Activated CD8-positive, alpha-beta memory T cell treated with anti-CD3 and anti-CD28 coated beads, Interleukin-2, amount 50 U/mL, for 24 hours (primary cell): Measurements from ENCODE around the gene C5AR2.
"Not testable (repeated sequence)": the region's sequence is repeated elsewhere in the genome, so short reads cannot be mapped to it uniquely, and the experiment has no call there.

ENCODE experiments used
- DNase-seq: peaks from one replicate; pipeline ENCODE4 v3.0.0-alpha.2; 2020; ENCODE audit errors: extremely low read depth

The C5AR2 gene

DNA sequence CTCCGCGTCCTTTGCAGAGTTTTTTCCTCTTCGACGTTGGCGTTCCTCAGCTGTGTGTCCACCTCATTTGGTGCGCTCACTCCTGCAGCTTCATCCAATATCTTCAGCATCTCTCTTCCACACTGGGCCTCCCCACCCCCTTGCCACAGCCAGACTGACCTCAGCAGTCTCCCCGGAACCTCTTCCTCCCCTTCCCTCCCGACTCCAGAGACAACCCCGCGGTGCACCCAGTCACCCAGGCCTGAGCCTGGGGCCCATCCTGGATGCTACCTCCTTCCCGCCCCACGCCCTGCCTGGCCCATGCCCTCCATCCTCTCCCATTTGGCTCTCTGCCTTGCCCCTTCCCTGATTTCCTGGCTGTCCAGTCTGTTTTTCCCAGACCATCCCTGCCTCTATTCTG lies 8.1 kb upstream of the C5AR2 start:
- no peak for DNase-seq

DNA sequence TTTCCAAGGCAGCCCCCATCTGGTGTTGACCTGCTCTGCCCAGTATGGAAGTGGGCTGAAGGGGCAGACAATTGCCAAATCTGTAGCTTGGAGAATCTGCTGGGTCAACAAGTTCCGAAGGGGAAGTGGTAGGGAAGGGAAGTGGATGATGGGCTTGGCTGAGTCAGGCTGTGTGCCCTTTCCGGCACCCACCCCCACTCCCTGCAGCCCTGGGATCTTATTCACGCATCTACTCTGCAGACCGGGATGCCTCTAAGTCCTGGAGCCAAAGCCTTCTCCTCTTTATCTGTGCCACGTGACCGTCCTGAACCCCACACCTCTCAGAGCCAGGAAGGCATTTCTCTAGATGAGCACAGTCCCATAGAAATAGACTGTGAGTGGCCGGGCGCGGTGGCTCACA lies 7.5 kb upstream of the C5AR2 start:
- DNase-seq, result no peak

DNA sequence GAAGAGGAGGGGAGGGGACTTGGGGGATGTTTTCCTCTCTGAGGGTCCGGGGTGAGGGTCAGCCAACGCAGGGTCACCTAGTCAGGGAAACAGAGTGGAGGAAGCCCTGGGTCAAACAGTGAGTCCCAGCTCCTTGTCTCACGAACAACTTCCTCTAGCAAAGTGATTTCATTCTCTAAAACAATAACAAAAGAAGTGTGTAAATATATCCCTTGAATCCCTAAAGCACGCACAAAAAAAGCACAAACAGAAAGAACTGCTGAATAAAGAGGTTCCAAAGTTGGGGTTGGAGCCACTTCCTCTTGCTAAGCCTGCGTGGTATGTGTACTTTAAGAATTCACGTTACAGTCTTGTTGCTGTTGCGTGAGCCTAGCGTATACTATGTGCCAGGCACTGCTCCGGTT lies 1.5 kb upstream of the C5AR2 start:
- no peak for DNase-seq

DNA sequence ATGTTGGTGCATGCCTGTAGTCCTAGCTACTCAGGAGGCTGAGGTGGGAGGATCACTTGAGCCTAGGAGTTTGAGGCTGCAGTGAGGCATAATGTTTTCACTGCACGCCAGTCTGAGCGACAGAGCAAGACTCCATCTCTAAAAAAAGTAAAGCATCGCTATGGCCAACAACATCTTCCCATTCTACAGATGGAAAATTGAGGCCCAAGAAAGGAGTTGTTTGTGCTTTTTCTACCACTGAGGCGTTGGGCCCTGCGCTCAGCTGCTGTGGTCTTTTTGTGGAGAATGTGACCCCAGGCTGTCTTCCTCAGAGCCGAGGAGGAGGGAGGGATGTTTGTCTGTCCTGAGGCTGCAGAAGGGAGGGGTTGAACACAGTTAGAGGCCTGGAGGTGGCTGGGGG lies 485 bp upstream of the C5AR2 start:
- no peak for DNase-seq

DNA sequence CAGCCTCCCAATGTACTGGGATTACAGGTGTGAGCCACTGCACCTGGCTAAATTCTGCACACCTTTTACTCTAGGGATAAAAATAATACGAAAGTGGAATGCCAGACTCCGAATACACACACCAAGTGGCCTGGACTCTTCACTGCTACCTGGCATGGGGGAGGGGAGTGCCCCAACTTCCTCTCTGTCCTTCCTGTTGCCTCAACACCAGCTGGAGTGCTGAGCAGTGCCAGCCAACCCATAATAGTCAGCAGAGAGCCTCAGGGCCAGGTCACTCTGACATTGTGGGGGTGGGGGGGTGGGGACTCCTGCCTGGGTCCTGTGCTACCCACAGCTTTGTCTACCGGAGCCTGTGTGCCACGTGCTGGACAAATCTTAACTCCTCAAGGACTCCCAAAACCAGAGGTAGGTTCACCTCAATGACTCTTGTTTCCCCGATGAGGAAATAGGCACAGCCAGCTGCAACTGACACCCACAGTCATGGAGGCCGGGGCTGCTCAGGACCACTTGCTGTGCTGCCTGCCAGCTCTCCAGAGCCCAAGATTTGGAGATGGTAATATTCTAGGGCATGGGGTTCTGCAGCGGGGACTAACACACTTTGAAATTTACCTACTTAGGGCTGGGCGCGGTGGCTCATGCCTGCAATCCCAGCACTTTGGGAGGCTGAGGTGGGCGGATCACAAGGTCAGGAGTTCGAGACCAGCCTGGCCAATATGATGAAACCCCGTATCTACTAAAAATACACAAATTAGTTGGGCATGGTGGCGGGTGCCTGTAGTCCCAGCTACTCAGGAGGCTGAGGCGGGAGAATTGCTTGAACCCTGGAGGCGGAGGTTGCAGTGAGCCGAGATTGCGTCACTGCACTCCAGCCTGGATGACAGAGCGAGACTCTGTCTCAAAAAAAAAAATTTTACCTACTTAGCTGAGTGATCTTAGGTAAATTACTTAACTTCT lies 5.1 kb downstream of the C5AR2 start:
- DNase-seq, result not testable (repeated sequence)

DNA sequence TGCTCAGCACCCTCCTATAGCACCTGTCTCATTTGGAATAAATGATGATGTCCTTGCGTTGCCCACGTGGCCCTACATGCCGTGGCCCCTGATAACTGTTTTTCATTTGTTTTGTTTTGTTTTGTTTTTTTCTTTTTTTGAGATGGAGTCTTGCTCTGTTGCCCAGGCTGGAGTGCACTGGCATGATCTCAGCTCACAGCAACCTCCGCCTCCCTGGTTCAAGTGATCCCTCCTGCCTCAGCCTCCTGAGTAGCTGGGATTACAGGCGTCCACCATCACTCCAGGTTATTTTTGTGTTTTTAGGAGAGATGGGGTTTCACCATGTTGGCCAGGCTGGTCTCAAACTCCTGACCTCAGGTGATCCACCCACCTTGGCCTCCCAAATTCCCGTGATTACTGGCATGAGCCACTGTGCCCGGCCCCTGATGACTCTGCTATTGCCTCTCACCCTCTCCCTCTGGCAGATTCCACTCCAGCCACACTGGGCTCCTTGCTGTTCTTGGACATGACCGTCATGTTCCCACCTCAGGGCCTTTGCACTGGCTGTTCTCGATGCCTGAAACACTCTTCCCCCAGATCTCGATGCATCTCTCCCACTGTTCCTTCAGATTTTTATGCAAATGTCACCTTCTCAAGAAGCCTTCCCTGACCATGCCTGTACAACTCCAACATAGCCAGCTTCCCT lies 7.4 kb downstream of the C5AR2 start:
- no peak for DNase-seq

DNA sequence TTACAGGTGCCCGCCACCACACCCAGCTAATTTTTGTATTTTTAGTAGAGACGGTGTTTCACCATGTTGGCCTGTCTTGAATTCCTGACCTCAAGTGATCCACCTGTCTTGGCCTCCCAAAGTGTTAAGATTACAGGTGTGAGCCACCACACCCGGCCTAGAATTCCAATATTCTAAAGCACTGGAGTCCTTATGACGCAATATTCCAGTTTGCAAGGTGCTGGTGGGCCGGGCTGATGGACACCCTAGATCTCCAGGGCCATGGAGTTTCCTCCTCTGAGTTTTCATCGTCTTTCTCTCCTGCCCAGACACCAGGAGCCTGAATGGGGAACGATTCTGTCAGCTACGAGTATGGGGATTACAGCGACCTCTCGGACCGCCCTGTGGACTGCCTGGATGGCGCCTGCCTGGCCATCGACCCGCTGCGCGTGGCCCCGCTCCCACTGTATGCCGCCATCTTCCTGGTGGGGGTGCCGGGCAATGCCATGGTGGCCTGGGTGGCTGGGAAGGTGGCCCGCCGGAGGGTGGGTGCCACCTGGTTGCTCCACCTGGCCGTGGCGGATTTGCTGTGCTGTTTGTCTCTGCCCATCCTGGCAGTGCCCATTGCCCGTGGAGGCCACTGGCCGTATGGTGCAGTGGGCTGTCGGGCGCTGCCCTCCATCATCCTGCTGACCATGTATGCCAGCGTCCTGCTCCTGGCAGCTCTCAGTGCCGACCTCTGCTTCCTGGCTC lies 8.7 kb downstream of the C5AR2 start:
- no peak for DNase-seq

DNA sequence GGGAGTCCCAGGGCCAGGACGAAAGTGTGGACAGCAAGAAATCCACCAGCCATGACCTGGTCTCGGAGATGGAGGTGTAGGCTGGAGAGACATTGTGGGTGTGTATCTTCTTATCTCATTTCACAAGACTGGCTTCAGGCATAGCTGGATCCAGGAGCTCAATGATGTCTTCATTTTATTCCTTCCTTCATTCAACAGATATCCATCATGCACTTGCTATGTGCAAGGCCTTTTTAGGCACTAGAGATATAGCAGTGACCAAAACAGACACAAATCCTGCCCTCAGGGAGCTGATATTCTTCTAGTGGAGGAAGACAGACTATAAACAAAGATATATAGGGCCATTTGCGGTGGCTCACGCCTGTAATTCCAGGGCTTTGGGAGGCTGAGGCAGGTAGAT lies 9.8 kb downstream of the C5AR2 start:
- no peak for DNase-seq

DNA sequence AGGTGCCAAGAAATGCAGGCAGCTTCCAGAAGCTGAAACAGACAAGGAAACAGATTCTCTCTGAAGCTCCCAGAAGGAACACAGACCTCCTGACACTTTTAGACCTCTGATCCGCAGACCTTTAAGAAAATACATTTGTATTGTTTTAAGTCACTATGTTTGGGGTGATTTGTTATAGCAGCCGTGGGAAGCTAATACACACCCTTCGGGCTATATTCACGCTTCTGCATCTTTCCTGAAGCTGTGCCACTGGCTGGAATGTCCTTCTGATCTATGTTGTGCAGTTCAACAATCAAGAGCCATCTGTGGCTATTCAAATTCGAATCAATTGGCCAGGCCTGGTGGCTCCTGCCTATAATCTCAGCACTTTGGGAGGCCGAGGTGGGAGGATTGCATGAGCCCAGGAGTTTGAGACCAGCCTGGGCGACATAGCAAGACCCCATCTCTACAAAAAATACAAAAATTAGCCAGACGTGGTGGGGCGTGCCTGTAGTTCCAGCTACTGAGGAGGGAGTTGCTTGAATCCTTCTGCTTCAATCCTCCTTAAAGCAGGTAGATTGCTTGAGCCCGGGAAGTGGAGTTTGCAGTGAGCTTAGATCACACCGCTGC lies 11.3 kb downstream of the C5AR2 start:
- DNase-seq, result no peak

DNA sequence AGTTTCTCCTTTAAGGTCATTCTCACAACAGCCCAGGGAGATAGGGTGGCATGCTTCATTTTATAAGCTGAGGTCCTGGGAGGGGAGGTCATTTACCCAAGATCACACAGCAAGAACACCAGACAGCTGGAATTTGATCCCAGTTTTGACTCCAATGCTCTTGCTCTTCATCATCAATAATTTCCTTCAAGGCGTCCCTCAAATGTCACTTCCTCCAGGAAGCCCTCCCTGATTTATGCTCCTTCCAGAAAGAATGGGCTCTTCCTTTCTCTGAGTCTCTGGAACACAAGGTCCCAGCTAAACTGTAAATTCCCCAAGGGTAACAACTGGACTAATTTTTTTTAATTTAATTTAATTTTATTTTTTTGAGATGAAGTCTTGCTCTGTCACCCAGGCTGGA lies 12.4 kb downstream of the C5AR2 start:
- no peak for DNase-seq

DNA sequence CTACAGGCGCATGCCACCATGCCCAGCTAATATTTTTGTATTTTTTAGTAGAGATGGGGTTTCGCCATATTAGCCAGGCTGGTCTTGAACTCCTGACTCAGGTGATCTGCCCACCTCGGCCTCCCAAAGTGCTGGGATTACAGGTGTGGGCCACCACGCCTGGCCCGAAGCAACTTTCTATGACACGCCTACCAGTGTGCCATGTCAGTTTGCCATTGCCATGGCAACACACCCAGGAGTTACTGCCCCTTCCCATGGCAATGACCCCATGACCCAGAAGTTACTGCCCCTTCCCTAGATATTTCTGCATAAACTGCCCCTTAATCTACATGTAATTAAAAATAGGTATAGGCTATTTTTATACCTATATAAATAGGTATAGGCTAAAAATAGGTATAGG lies 14.0 kb downstream of the C5AR2 start:
- not testable (repeated sequence) for DNase-seq

DNA sequence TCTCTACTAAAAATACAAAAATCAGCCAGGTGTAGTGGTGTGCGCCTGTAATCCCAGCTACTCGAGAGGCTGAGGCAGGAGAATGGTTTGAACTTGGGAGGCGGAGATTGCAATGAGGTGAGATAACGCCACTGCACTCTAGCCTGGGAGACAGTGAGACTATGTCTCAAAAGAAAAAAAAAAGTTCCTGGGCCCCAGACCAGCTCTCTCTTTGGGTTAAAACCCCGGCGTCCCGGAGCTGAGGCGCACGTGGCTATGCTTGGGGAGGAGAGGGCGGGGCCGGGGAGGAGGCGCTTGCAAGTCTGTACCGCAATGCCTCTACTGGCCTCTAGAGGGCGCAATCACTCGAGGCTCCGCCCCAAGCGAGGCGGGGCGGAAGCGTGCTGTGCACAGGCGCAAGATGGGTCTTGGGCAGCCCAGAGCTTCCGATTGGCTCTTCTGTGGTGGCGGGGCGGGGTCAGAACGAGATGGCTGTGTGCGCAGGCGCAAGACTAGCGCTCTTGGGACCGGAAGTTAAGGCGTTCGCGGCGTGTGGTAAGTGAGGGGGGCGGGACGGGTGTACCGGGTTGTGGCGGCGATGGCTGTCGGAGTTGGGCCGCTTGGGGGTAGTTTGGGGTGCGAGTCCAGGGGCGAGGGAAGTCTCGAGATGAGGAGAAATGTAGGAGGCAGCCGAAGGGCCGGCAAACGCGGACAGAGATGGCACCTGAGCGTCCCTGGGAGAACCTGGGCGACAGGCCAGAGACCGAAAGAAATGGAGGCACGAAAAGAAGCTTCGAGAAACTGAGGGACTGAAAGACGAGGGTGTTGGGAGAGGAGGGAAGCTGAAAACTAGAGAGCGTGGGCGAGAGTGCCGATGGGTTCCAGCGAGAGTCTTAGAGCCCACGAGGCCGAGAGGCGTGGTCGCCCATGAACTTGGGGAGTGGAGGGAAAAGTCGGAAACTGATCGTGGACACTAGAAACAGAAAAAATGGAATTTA lies 17.1 kb downstream of the C5AR2 start, which contains the start of gene DHX34:
TSS of gene DHX34 (plus strand) at position 497 of the 977 bp plus-strand sequence. CDS start 3,716 bp downstream, outside the sequence.
- peak; percentile 96 for DNase-seq

DNA sequence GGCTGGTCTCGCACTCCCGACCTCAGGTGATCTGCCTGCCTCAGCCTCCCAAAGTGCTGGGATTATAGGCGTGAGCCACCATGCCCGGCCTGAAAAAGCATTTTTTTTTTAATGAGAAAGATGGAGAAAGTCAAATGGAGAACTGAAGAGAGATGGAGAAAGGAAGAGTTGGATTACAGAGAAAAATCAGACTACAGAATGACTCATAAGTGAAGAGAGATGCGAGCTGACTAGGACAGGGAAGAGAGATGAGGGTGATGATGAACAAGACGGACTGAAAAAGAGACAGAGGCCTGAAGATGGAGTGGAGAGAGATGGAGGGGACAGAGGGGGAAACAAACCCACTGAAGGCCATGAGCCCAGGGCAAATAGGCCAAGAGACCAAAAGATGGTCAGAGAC lies 18.7 kb downstream of the C5AR2 start:
- DNase-seq, result no peak

DNA sequence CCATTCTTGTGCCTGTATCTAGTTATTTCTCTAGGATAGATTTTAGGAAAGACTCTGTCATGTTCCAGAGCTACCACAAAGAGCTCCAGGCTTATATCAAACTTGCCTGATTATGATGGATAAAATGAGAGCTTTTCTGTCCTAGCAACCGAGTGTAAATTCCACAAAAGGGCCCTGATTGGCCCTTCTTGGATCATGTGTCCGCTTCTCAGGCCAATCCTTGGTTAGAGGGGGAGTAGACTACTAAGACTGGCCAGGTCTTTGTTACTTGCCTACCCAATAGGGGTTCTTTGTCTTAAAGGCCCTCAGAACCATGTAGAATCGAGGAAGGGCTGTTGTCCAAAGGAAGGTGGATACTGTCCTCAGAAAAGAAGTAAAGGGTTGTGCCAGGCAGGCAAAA lies 19.6 kb downstream of the C5AR2 start:
- DNase-seq, result no peak

DNA sequence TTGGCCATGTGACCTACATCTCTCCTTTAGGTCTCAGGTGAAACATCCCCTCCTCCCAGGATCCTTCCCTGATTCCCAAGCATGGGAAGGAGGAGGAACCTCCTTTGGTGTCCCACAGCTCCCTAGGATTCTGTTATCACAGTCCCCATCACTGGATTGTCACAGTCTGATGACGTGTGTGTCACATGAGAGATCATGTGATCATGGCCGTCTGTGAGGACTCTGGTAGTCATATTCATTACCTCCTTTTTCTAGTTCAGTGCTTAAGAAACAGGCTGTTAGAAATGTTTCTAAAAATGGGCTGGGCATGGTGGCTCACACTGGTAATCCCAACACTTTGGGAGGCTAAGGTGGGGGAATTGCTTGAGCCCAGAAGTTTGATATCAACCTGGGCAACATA lies 20.1 kb downstream of the C5AR2 start:
- DNase-seq, result no peak

DNA sequence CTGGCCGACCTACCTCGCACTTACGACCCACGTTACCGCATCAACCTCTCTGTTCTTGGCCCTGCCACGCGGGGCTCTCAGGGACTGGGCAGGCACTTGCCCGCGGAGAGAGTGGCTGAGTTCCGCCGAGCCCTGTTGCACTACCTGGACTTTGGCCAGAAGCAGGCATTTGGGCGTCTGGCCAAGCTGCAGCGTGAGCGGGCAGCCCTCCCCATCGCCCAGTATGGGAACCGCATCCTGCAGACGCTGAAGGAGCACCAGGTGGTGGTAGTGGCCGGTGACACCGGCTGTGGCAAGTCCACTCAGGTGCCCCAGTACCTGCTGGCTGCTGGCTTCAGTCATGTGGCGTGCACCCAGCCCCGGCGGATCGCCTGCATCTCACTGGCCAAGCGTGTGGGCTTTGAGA lies 21.3 kb downstream of the C5AR2 start:
- DNase-seq, result no peak

DNA sequence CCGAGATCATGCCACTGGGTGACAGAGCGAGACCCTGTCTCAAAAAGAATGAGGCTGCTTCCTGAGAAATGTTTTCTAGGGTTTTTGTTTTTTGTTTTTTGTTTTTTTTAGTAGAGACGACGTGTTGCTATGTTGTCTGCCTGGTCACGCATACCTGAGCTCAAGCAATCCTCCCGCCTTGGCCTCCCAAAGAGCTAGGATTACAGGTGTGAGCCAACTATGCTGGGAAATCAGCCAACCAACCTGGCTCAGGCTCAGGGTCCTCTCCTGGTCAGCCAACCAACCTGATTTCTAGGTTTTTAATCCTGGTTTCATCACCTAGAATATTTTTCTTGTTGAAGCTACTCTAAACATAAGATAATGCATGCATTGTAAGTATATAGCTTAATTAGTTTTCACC lies 24.9 kb downstream of the C5AR2 start:
- no peak for DNase-seq

DNA sequence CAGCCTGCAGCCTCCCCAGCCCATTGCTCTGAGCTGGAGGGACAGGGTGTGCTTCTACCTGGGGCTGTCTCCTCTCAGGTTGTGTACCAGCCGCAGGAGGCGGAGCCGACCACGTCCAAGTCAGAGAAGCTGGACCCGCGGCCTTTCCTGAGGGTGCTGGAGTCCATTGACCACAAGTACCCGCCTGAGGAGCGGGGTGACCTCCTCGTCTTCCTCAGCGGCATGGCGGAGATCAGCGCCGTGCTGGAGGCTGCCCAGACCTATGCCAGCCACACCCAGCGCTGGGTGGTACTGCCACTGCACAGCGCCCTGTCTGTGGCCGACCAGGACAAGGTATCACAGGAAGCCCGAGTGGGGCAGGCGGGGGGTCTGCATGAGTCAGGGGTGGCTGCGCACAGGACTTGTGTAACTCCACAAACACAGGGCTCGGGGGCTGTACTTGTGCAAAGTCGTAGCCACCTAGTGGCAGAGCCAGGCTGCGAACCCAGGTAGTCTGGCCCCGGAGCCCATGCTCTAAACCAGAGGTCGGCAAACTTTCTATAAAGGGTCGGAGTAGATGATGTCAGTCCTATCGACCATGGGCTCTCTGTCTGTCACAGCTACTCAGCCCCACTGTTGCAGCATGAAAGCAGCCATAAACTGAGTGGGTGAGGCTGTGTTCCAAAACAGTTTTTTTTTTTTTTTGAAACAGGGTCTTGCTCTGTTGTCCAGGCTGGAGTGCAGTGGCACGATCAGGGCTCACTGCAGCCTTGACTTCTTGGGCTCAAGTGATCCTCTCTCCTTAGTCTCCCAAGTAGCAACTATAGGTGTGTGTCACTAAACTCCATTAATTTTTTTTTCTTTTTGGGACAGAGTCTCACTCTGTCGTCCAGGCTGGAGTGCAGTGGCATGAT lies 26.1 kb downstream of the C5AR2 start:
- no peak for DNase-seq

DNA sequence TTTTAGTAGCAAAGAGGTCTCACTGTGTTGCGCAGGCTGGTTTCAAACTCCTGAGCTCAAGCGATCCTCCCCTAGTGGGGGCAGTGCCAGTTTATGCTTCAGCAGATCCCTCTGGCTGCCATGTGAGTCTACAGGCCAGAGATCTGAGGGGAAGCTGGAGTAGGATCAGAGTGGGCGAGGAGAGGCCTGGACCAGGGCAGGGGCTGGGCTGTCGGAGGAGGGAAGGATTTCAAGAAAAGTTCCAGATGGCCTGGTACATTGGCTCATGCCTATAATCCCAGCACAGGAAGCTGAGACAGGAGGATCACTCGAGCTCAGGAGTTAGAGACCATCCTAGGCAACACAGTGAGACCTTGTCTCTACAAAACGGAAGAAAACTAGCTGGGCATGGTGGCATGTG lies 27.0 kb downstream of the C5AR2 start:
- no peak for DNase-seq

DNA sequence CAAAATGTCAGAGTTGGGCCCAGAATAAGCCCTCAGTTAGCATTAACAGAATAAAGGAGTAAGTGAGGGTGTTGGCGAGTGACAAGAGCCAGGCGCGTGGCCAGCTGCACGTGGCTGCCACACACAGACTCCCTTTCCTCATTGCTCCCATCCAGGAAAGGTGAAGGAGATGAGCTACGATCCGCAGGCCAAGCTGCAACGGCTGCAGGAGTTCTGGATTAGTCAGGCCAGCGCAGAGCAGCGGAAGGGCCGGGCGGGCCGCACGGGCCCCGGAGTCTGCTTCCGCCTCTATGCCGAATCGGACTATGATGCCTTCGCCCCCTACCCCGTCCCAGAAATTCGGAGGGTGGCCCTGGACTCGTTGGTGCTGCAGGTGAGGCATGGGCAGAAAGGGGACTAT lies 30.3 kb downstream of the C5AR2 start:
- no peak for DNase-seq
